Chondrocyte (in vitro differentiated cells): ENCODE data around the gene FCN1. TPM values are rescaled to one million over a fixed set of nuclear protein-coding genes. Genes with fewer than 3 reads are reported as not detected.
A peak's percentile ranks its signal among the peaks of the same experiment; 100 is the strongest.

ENCODE experiments used
- DNase-seq: peaks from one replicate; pipeline ENCODE4 v3.0.0; 2021; ENCODE audit warnings: mixed read lengths, low spot score
- H3K27ac Mint-ChIP-seq: one replicate; pipeline ENCODE4 v1.8.0; 2021; ENCODE audit warnings: mild to moderate bottlenecking, moderate library complexity, mixed read lengths; ENCODE audit not compliant: unreplicated experiment
- H3K27me3 Mint-ChIP-seq: 2 replicates; pipeline ENCODE4 v1.8.0; 2021; ENCODE audit warnings: low read depth, mixed read lengths
- H3K36me3 Mint-ChIP-seq: 2 replicates; pipeline ENCODE4 v1.8.0; 2021; ENCODE audit warnings: low read depth, mixed read lengths
- H3K4me1 Mint-ChIP-seq: 2 replicates; pipeline ENCODE4 v1.8.0; 2021; ENCODE audit warnings: low read depth, mild to moderate bottlenecking, mixed read lengths
- H3K4me3 Mint-ChIP-seq: one replicate; pipeline ENCODE4 v1.8.0; 2021; ENCODE audit warnings: mild to moderate bottlenecking, moderate library complexity, mixed read lengths; ENCODE audit not compliant: unreplicated experiment
- H3K9me3 Mint-ChIP-seq: 2 replicates; pipeline ENCODE4 v1.8.0; 2021; ENCODE audit warnings: low read depth, mixed read lengths
- CTCF ChIP-seq: fragments of 200-600 bp; sonication (generic); IDR thresholded peaks from 2 replicates; pipeline ENCODE4 v1.5.0; 2021; ENCODE audit warnings: antibody characterized with exemption, mild to moderate bottlenecking, moderate library complexity
- total RNA-seq: library from RNA; stranded (reverse); gene quantifications from 3 replicates; pipeline ENCODE4 v1.2.1, GENCODE V29; 2021

FCN1 gene
- total RNA-seq, 1 donor from 2014 or later = not detected

- Mint-ChIP-seq H3K9me3 (no peaks in the 10 kb centered on the region), H3K36me3 (no peaks in the 10 kb centered on the region), H3K4me3 (no peak overlapping the region), H3K4me1 (no peaks in the 10 kb centered on the region), H3K27me3 (peaks cover 35% of the 10 kb centered on the region), H3K27ac (no peak overlapping the region)
- peak; percentile 63 for DNase-seq
- TF ChIP-seq CTCF = no peak
Measured at GRCh38 chr9:134930398-134930797, 12.7 kb upstream of the FCN1 start.

GRCh38 chr9:134929193-134930158, 11.8 kb upstream of the FCN1 start:
- H3K27me3 Mint-ChIP-seq = peaks cover 33% of the 10 kb centered on the region
- no peaks in the 10 kb centered on the region for H3K4me1 Mint-ChIP-seq
- DNase-seq = peak; percentile 93
- H3K36me3 Mint-ChIP-seq = no peaks in the 10 kb centered on the region
- H3K27ac Mint-ChIP-seq = no peak overlapping the region
- TF ChIP-seq CTCF = no peak
- no peaks in the 10 kb centered on the region for H3K9me3 Mint-ChIP-seq
- no peak overlapping the region for H3K4me3 Mint-ChIP-seq

- DNase-seq = peak; percentile 64
- Mint-ChIP-seq H3K27me3 (peaks cover 28% of the 10 kb centered on the region), H3K4me3 (no peak overlapping the region), H3K4me1 (no peaks in the 10 kb centered on the region), H3K9me3 (no peaks in the 10 kb centered on the region), H3K27ac (no peak overlapping the region), H3K36me3 (no peaks in the 10 kb centered on the region)
- no peak for TF ChIP-seq CTCF
Measured at GRCh38 chr9:134928436-134929192, 10.9 kb upstream of the FCN1 start.

DNA sequence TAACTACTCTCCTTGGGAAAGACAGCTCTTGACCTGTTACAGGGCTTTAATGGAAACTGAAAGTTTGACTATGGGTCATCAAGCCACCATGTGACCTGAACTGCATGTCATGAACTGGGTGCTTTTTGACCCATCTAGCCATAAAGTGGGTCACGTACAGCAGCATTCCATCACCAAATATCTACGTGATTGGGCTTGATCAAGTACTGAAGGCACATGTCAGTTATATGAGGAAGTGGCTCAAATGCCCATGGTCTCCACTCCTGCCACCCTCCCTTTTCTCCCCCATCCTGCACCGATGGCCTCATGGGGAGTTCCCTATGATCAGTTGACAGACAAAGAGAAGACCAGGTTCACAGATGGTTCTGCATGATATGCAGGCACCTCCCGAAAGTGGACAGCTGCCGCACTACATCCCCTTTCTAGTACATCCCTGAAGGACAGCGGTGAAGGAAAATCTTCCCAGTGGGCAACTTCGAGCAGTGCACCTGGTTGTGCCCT, 7.3 kb upstream of the FCN1 start:
- H3K27ac Mint-ChIP-seq = no peak overlapping the region
- no peaks in the 10 kb centered on the region for H3K9me3 Mint-ChIP-seq
- DNase-seq = peak; percentile 28
- H3K36me3 Mint-ChIP-seq = no peaks in the 10 kb centered on the region
- TF ChIP-seq CTCF = no peak
- no peak overlapping the region for H3K4me3 Mint-ChIP-seq
- no peaks in the 10 kb centered on the region for H3K4me1 Mint-ChIP-seq
- H3K27me3 Mint-ChIP-seq = peaks cover 17% of the 10 kb centered on the region

- Mint-ChIP-seq H3K4me3 (no peak overlapping the region), H3K9me3 (peaks cover 14% of the 10 kb centered on the region), H3K36me3 (peaks cover 3% of the 10 kb centered on the region), H3K27ac (no peak overlapping the region), H3K27me3 (peaks cover 14% of the 10 kb centered on the region), H3K4me1 (no peaks in the 10 kb centered on the region)
- DNase-seq = peak; percentile 50
- no peak for TF ChIP-seq CTCF
Measured at GRCh38 chr9:134923466-134923865, 5.8 kb upstream of the FCN1 start.
